ENCODE measurements around the gene CLDN24.

GRCh38 chr4:183299464-183299863 lies 22.8 kb downstream of the CLDN24 start:
- TF ChIP-seq YY1 (IDR thresholded peaks at IDR 0.05; ENCODE audit: low read depth) (no peak), TAF1 (IDR thresholded peaks at IDR 0.05; ENCODE audit: low read depth) (no peak), EP300 (IDR thresholded peaks at IDR 0.05; ENCODE audit: borderline replicate concordance) (no peak), REST (IDR thresholded peaks at IDR 0.05; ENCODE audit: low read depth) (no peak), RAD21 (IDR thresholded peaks at IDR 0.05; ENCODE audit: low read depth) (no peak), FOXM1 (IDR thresholded peaks at IDR 0.05; ENCODE audit: borderline replicate concordance, low read depth) (no peak), CEBPB (IDR thresholded peaks at IDR 0.05) (no peak), MAX (IDR thresholded peaks at IDR 0.05) (no peak), TCF12 (IDR thresholded peaks at IDR 0.05; ENCODE audit: low read depth) (no peak), EGR1 (IDR thresholded peaks at IDR 0.05) (no peak), CREB1 (IDR thresholded peaks at IDR 0.05; ENCODE audit: low read depth) (no peak), ZBTB7A (IDR thresholded peaks at IDR 0.05; ENCODE audit: low read depth) (no peak)
